ENCODE results near the gene CHSY1.
"Not testable (repeated sequence)": the region's sequence is repeated elsewhere in the genome, so short reads cannot be mapped to it uniquely, and the experiment has no call there.

Gene CHSY1

DNA sequence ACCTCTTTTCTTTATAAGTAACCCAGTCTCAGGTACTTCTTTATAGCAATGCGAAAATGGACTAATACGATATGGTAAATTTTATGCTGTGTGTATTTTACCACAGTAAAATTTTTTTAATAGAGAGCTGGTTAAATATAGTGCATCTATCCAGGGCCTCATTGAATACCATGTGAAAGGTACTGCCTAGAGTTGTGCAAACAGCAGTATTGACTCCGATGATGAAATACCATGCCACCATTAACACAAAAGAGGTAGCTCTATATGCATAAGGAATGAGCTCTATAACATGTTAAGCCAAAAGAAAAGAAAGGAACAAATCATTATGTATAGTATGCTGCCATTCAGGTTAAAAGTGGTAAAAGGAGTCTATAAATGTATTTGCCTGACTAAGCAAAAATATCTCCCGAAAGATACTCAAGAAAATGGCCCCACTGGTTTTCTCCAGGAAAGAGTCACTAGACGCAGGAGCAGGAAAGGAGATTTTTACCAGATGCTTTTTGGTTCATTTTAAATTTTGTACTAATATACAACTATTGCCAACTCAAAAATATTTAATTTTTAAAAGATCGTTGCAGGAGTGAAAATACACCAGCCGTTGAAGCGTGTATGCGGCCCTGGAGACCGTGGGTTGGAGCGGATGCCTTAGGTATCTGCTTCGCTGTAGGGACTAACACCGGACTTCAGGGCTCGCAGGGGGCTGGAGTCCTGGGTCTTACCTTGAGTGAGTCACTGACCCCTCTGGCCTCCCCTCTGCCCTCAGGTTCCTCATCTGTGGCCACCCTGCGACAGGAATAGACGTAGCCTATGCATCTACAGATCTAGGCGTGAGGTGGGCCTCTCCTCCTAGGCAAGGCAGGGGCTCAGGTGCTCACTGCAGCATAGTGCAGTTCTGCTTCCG, 120.1 kb downstream of the CHSY1 start:
- DNase-seq = no peak

DNA sequence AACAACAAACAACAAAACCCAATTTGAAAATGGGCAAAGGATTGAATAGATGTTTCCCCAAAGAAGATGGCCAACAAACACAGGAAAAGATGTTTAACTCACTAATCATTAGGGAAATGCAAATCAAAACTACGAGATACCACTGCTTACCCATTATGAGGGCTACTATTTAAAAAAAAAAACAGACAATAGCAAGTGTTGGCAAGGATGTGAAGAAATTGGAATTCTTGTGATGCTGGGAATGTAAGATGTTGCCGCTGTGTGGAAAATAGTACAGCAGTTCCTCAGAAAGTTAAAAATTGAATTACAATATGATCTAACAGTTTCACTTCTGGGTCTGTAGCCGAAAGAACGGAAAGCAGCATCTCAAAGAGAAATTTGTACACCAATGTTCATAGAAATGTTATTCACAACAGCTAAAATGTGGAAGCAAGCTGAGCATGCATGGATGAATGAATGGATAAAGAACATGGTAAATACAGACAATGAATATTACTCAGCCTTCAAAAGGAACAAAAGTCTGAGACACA, 121.9 kb downstream of the CHSY1 start:
- no peak for DNase-seq

DNA sequence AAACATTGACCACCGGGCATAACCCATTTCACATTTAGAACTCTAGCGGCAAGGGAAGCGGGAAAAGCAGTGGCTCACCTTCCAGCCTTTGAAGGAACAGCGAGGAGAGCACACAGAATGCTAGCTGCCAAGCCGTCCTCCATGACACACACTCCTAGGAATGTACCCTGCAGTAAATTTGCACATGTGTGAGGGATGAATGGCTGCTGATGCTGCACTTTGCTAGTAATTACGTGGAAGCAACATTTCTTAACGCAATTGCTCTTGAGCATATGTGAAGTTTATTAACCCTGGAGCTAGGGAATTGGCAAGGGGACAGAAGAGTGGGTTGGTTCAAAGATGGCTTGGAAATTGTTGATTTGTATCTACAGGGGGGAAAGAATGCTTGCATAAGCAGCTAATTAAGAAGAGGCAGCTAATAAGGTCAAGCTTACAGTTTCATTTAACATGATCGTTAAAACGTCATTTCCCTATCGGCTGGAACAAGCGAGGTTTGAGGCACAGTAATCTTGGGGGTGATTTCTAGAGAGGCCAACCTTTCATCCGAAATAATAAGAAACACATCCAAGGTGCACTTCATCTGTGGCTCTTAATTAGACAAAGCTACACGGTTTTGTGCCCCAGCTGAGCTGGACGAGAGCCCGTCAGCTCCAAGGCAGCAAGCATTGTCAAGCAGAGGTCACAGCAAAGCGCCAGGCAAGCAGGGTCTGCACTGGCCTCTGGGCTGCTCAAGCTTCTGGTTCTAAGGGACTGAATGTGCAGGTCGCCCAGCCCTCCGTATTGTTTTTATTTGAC, 123.4 kb downstream of the CHSY1 start:
- DNase-seq = no peak

DNA sequence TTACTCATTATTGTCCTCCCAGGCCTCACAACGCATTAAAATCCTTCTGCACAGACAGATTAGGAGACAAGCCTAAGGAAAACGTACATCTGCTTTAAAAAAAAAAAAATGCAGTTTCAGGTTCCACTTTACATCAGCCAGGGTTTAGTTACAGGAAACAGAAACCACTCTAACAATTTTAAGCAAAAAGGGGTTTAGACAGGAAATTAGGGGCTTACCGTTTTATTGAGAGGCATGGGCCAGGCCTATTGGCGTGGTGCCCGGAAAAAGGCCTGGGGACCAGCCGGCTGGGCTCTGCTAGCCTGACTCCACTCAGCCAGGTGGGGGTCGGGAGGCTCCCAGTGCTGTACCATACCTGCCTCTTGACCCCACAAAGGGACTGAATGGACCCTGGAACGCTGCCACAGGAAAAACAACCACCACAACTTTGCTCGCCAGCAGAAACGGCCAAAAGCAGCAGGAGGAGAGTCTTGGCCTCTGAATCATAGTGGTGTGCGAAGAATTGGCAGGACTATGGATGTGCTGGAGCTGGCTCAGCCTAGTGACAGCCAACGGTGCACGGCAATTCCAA, 124.3 kb downstream of the CHSY1 start:
- DNase-seq = peak; percentile 96

DNA sequence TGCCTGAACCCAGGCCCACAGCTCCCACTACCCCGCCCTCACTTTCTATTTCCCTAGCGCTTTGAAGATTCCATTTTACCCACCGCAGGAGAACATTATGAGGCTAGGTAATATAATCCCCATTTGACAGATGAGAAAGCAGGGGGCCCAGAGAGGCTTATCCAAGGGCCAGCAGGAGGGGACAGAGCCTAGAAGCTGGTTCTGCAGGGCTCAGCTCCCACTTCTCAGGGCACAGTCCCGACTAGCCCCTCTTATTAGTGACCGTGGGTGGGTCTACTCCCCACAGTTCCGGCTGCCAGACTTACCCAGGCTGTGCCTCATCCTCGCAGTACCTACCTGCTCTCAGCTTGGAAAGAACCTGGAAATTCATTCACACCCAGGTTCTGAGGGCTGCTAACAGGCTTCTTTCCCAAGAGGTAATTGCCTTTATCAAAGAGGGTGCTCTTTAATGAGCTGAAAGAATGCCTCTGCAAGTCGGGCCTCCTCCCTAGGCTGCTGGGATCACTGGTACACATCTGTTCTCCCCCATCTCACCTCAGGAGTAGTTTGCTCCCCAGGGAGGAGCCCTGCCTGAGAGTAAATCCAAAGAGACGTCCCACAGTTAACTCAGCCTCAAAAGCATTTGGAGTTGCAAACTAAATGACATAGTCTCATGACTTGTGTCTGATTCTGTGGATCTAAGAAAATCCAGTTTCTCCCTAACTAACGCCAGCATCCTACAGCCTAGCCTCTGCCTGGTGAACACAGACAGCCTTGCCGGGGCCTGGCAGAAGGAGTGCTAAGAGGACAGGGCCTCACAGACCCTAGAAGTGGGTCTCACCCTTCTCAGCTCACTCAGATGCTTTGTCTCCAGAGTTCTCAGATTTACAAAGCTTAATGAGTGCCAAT, 125.0 kb downstream of the CHSY1 start:
- DNase-seq = no peak

DNA sequence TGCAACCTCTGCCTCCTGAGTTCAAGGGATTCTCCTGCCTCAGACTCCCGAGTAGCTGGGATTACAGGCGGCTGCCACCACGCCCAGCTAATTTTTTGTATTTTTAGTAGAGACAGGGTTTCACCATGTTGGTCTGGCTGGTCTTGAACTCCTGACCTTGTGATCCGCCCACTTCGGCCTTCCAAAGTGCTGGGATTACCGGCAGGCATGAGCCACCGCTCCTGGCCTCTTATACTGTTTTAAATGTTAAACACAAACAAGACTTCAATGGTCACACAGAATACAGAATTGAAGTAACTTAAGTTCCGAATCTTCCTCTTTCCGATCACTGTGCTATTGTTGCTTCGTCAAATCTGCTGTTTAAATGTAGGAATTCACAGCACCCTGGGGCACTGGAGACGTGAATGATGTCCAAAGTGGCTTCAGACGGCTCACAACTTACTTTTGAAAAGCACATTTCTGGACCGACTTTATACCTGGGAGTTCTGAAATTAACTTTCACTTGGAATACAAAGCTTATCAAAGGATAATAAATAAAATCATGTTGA, 125.9 kb downstream of the CHSY1 start:
- not testable (repeated sequence) for DNase-seq
